ENCODE data around the gene SUN3.
"Not testable (repeated sequence)": the region's sequence is repeated elsewhere in the genome, so short reads cannot be mapped to it uniquely, and the experiment has no call there.

SUN3 gene

DNA sequence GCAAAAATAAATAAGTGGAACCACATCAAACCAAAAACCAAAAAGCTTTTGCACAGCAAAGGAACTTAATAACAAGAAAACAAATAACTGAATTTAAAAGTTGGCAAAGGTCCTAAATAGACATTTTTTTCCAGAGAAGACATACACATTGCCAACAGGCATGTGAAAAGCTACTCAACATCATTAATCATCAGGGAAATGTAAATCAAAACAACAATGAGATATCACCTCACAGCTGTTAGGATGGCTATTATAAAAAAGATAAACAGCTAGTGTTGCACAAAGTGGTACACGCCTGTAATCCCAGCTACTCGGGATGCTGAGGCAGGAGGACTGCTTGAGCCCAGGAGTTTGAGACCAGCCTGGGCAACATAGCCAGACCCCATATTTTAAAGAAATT lies 2.2 kb upstream of the SUN3 start:
- DNase-seq (ENCODE audit: low read depth) = no peak

DNA sequence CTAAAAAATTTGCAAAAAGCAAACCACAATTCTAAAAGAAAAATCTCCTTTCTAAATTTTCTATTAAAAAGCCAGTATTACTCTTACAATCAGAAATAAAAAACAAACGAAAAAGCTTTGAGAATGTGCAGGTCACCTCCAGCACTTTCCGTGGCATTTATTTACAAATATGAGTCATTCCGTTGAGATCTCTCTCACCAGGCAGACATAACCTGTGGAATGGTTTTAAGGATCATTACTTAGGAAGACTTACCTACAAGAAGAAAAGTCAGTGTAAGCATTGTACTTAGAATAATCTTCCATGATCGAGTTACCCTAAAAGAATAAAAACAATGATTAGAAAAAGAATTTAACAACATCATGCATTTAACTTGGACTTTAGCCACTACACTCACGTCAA lies 3.3 kb downstream of the SUN3 start:
- DNase-seq (ENCODE audit: low read depth) = no peak

DNA sequence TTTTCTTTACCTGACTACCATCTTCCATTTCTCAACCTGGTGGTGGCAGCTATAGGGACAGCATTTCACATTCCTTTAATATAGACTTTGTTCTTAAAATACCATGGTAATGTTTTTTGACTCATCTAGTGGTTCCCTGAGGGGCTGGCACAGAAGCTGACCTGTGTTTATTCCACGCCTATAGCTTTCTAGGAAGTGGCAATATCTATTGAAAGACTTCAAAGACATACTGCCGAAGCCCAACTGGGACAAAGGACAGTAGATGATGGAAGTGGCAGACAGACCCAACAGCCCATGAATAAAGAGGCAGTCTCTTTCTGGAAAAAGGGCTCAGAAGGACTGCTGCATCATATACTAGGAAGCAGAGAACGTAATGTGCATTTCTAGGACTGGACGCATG lies 11.2 kb downstream of the SUN3 start:
- DNase-seq (ENCODE audit: low read depth) = no peak

DNA sequence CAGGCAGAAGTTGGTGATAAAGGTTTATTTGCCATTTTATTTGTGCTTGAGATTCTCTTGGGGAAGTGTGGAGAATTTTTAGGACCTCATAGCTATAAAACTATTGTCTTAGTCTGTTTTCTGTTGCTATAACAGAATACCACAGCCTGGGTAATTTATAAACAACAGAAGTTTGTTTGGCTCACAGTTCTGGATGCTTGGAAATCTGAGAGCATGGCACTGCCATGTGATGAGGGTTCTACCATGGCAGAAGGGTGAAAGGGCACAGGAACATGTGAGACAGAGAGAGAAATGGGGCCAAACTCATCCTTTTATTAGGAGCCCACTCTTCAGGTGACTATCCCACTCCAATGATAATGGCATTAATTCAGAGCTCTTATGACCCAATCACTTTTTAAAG lies 12.3 kb downstream of the SUN3 start:
- DNase-seq (ENCODE audit: low read depth) = no peak

DNA sequence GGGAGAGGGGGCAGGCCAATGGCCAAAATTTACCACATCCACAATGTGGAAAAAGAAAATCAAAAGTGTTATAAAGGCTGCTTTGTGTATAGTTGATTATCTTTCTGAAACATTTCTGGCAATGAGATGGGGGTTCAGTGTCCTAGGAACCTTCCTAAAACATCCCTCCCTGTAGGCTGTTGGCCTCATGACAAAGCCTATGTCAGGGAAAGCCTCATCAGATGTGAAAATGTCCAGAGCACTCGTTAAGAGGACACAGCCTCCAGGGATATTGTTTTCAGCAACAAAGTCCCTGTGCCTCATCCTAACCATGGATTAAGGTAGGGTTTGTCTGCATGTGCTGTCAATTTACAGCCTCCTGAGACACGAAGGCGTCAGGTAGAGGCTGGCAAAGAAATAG lies 17.0 kb downstream of the SUN3 start:
- no peak for DNase-seq (ENCODE audit: low read depth)

DNA sequence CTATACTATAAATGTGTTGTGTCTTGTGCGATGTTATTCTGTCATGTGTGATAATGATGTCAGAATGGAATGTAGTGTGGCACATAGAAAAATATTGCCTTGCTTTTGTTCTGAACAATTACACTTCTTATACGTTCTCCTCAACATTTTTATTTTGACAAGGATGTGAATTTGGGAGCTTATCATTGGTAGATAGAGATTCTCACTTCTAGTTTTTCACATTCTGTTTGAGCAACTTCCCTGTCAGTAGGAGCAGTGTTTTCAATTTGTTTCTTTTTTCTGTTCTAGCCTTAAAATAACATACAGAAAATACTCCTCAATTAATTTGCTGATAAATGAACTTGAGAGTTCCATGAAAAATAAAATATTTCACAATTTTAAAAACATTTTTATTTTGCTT lies 17.6 kb downstream of the SUN3 start:
- DNase-seq (ENCODE audit: low read depth) = no peak

DNA sequence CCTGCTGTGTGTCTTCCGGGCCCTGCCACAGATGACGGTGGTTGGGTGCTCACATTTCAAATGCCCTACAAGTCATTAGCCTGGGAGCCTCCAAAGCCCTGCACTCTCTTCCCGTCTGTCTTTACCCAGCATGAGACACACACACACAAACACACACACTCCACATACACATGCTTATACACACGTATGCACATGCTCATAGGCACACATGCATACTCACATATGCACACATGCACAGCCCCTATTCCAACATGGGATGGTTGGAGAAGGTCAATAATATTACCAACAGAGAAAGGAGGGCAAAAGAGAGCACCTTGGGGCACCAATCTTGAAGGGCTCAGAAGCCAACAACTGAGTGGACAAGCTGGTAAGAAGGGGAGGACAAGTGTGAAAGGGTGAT lies 19.0 kb downstream of the SUN3 start:
- no peak for DNase-seq (ENCODE audit: low read depth)

DNA sequence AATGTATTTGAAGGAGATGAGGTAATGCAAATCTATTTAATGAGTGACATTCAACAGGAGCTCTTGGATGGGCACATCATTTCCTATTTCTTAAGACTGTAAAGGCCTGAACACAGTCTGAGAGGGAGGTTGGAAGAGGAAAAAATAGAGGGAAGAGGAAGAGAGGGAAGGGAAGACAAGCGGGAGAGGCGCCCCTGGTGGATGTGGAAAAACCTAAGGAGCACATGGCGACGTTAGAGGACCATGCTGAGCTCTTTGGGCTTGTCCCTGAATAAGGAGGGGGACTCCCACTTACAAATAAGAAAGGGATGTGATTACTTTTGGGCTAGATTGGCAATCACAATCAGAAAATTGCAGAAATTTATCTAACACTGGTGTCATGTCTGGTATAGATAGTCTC lies 19.6 kb downstream of the SUN3 start:
- no peak for DNase-seq (ENCODE audit: low read depth)

DNA sequence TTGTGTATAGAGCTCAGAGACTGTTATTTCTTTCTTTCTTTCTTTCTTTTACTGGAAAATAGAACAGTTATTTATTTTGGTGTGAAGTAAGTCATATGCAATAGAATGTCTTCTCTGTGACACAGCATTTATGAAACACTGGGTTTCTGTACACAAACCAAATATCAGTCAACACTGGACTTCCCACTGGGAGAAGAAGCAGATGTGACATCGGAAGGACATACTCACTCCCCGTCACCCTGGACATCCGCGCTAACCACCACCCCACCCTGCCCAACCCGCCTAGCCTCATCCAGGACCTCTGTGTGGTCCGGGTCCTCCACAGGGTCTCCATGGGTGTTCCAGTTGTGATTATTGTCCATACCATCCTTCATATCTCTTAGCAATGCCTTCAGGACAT lies 22.0 kb downstream of the SUN3 start:
- DNase-seq (ENCODE audit: low read depth) = no peak

DNA sequence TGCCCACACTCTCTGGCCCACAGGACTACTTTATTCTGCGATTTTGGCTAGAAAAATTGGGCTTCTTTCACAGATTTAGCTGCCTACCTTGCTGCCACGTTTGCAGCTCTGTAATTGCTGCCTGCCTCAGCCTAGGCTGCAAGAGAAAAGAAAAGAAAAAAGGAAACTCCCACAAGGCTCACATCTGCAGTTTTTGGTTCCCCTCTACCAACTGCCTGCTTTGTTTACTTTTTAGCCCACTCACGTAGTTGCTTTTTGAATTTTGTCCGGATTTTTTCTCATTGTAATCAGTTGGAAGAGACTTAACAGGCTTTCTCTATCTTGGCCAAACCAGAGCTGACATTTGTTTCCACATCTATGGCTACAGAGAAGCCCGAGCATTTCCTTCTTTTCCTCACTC lies 24.3 kb downstream of the SUN3 start:
- DNase-seq (ENCODE audit: low read depth) = no peak

DNA sequence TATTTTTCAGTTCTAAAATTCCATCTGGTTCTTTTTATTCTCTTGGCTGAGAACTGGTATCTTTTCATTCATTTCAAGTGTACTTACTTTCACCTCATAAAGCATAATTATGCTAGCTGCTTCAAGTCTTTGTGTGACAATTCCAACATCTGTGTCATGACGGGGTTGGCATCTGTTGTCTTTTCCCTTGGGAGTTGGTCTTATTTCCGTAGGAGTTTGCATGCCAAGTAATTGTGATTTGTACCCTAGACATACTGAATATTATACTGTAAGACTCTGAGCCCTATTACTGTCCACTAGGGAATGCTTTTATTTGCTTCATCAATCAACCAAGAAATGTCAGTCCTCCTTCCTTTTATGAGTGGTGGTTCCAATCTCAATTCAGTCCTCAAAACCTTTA lies 24.9 kb downstream of the SUN3 start:
- DNase-seq (ENCODE audit: low read depth) = no peak

DNA sequence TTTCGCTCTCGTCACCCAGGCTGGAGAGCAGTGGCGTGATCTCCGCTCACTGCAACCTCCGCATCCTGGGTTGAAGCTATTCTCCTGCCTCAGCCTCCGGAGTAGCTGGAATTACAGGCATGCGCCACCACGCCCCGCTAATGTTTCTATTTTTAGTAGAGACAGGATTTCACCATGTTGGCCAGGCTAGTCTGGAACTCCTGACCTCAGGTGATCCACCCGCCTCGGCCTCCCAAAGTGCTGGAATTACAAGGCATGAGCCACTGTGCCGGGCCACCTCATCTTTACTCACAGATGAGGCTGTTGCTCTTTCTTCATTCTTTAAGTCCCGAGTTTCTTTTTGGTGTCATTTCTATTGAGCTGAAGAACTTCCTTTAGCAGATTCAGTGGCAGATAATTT lies 28.7 kb downstream of the SUN3 start:
- not testable (repeated sequence) for DNase-seq (ENCODE audit: low read depth)

DNA sequence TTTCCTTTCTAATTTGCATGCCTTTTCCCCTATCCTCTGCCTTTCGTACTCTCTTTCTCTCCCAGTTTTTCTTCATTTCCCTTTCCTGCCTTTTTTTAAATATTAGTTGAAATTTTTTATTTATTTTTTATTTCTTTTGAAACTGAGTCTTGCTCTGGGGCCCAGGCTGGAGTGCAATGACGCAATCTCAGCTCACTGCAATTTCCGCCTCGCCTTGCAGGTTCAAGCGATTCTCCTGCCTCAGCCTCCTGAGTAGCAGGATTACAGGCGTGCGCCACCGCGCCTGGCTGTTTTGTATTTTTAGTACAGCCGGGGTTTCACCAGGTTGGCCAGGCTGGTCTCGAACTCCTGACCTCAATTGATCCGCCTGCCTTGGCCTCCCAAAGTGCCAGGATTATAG lies 29.5 kb downstream of the SUN3 start:
- no peak for DNase-seq (ENCODE audit: low read depth)

DNA sequence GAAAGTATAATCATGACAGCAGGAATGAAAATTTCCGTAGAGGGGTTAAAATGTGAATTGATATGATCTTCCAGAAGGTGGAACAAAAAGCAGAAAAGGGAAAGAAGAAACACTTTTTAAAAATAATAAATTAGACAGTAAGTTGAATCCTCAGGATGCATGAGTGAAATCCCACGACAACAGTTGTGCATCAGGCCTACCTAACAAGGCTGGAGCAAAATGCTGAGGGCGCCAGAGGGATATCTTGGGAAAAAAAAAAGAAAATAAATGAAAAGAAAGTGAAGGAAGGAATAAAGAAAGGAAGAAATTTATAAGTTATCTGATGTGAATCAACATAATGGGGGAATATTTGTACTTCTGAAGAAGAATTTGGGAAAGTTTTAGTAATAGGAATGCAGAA lies 36.5 kb downstream of the SUN3 start:
- no peak for DNase-seq (ENCODE audit: low read depth)

DNA sequence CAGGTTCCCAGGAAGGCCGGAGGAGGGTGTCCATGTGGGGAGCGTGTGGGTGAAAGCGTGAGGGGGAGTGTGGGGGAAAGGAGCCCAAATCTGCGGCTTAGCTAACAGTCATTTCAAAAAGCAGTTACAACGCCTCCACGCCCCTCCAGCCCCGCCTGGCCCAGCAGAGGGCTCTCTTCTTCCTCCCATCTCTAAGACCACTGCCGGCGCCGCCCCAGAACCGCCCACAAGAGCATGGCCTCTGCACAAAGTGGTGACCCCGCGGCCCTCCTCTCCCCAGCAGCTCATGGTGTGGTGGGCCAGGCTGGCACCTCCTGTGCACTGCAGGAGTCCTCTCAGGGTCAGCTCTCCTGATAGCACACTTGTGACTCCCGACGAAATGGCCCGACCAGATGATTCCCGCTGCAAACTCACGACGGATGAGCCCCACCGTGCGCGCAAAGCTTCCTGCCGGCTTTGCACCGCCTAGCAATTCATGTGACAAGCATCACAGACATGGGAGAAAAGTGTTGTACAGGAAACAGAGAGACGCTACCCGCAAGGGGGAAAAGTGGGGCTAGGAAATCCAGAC lies 37.1 kb downstream of the SUN3 start:
- DNase-seq (ENCODE audit: low read depth) = peak; percentile 78

DNA sequence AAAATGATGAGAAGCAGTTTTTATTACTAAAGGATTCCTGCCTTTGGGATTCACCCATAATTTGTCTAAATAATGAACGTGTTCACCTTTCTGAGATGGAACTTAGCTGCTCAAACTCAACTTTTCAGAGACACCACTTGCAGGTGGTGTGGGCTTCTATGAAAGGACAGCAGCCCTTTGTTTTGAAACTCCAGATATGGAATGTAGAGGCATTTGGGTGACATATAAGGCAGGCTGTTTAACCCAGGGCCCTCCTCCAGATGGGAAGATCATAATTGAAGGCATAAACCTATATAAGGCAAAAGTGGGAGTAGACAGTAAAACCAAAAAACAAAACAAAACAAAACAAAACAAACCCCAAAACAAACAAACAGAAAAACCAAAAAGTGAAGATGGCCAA lies 37.6 kb downstream of the SUN3 start:
- no peak for DNase-seq (ENCODE audit: low read depth)

DNA sequence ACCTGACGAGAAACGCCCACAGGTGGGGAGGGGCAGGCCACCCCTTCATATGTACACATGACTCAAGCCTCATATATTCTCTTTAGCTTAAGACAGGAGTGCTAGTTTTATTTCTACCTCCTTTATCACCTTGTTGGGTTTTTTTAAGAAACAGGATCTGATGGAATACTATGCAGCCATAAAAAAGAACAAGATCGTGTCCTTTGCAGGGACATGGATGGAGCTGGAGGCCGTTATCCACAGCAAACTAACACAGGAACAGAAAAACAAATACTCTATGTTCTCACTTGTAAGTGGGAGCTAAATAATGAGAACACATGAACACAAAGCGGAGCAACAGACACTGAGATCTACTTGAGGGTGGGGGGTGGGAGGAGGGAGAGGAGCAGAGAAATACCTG lies 38.3 kb downstream of the SUN3 start:
- no peak for DNase-seq (ENCODE audit: low read depth)

DNA sequence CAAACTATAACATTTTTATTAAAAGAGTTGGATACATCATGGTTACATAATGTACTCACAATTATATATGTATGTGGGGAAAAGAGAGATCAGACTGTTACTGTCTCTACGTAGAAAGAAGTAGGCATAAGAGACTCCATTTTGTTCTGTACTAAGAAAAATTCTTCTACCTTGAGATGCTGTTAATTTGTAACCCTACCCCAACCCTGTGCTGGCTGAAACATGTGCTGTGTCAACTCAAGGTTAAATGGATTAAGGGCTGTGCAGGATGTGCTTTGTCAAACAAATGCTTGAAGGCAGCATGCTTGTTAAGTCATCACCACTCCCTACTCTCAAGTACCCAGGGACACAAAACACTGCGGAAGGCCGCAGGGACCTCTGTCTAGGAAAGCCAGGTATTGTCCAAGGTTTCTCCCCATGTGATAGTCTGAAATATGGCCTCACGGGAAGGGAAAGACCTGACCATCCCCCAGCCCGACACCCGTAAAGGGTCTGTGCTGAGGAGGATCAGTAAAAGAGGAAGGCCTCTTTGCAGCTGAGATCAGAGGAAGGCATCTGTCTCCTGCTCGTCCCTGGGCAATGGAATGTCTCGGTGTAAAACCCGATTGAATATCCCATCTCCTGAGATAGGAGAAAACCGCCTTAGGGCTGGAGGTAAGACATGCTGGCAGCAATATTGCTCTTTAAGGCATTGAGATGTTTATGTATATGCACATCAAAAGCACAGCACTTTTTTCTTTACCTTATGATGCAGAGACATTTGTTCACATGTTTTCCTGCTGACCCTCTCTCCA lies 39.1 kb downstream of the SUN3 start:
- DNase-seq (ENCODE audit: low read depth) = not testable (repeated sequence)

DNA sequence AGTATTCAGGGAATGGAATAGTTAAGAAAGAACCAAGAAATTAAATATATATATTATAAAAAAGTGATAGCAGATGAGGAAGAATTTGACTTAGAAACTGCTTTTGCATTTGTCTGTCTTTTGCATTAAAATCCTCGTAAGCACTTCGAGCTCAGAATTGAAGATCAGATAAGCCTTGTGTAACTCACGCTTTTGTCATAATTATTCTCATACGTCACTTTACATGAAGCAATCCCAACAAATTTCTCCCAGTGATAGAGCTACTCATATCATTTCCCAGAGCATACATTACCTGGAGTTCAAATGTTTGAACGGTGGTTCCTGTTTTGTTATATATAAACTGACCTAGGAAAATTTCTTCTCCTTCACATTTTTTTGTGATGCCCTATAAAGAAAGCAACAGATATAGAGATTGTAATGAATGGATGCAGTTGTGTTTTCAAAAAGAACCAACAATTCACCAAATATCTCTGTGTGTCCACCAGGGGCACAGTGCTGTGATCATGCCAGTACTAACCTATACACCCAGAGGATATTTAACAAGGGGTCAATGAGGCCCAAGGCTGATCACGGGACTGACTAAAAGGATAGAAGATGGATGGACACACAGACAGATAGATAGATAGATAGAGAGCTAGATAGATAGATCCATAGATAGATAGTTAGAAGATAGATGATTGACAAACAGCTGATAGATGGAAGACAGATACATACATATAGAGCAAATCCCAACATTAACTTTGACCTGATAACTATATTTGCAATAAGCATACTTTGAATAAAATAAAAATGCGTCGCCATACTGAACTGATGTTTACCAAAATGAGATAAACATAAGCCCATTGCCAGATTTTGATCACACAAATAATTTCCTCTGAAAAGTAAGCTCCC lies 40.2 kb downstream of the SUN3 start:
- no peak for DNase-seq (ENCODE audit: low read depth)

DNA sequence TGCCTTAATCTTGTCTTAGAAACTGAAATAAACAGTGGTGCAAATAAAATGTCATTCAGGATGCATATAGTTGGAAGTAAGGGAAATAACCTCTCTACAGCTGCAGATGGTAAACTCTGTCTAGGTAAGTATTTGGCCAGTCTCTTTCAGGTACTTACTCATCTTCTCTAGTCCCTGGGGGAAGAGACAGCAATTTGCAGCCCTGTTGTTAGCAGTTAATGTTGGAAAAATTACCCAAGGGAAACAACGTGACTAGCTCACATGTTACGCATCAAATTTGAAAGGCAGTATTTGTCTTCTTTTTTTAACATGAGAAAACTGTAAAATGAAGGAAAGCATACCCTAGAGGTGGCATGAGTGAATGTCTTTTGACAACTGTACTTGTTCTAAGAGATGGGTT lies 46.3 kb downstream of the SUN3 start:
- no peak for DNase-seq (ENCODE audit: low read depth)

DNA sequence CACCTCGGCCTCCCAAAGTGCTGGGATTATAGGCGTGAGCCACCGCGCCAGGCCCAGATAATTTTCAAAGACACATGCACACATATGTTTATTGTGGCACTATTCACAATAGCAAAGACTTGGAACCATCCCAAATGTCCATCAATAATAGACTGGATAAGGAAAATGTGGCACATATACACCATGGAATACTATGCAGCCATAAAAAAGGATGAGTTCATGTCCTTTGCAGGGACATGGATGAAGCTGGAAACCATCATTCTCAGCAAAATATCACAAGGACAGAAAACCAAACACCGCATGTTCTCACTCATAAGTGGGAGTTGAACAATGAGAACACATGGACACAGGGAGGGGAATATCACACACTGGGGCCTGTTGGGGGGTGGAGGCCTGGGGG lies 48.3 kb downstream of the SUN3 start:
- DNase-seq (ENCODE audit: low read depth) = not testable (repeated sequence)

DNA sequence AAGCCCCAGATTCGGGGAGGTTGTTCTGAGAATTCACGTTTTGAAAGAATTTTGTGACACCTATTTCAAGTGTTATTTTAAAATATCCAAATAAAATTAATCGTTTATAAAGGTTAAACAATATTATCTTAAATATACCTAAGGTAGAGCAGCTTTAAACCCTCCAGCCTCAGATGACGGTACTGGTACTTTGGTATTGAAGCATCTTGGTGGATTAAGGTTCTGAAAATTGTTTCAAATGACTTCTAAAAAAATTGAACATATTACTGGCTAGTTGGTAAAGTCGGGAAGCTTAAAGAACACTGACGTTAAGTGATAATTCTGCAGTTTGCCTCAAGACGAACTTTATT lies 49.1 kb downstream of the SUN3 start:
- DNase-seq (ENCODE audit: low read depth) = no peak

DNA sequence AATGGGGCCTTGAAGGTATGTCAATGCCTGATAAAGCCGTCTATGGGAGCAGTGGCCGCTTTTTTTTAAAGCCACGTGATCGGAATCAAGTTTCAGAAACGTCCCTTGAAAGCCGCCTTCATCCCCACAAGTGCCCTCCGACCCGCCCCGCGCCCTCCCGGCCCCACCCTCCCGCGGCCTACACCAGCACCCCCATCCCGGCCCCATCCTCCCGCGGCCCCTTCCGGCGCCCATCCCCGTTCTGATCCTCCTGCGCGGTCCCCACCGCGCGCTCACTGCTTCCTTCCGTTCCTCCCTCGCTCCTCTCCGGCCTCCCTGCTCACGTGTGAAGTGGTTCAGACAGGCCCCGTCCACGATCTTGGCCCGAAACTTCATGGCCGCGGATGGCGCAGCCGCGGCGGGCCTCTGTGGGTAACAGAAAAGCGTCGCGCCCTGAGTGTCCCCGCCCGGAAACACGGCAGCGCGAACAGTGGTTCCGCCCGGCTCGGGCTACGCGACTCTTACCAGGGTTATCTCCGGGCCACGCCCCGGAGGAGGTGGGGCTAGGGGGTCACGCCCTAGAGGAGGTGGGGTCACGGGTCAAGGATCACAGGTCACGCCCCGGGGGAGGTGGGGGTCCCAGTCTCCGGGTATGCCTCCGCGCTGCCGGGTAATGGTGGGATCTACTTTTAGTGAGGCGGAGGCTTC lies 49.6 kb downstream of the SUN3 start, which contains the start of gene HUS1:
TSS of gene HUS1 (minus strand) at position 471 of the 687 bp plus-strand sequence. CDS start at position 375, 96 bp downstream.
- peak; percentile 87 for DNase-seq (ENCODE audit: low read depth)

Measured in stimulated activated CD4-positive, alpha-beta T cell treated with anti-CD3 and anti-CD28 coated beads, Interleukin-2, amount 100 ng/mL, for 4 hours (primary cell).